Activated CD4-positive, alpha-beta memory T cell treated with anti-CD3 and anti-CD28 coated beads, Interleukin-2, amount 10 ng/mL, durations not matched to agents 7 days and 5 days (primary cell): ENCODE data around the gene RBBP8. TPM values are rescaled to one million over a fixed set of nuclear protein-coding genes. Genes with fewer than 3 reads are reported as not detected.
A peak's percentile ranks its signal among the peaks of the same experiment; 100 is the strongest.

Experiments used
- CTCF ChIA-PET: fragments of 350-600 bp; sonication (Branson Sonifier 250); formaldehyde crosslinking; loops from one replicate; lab custom pipeline; 2021; ENCODE audit warnings: antibody characterized with exemption, inconsistent platforms; lab: Charles Lee
- POLR2A ChIA-PET: fragments of 350-600 bp; sonication (Branson Sonifier 250); formaldehyde crosslinking; loops from one replicate; lab custom pipeline; 2021; ENCODE audit warnings: antibody characterized with exemption; lab: Charles Lee
- DNase-seq: peaks from one replicate; pipeline ENCODE4 v3.0.0-alpha.2; 2020
- H3K27ac Mint-ChIP-seq: one replicate; pipeline ENCODE4 v1.8.0; 2021; ENCODE audit warnings: mild to moderate bottlenecking, mixed read lengths
- H3K27me3 Mint-ChIP-seq: one replicate; pipeline ENCODE4 v1.8.0; 2021; ENCODE audit warnings: mixed read lengths
- H3K36me3 Mint-ChIP-seq: one replicate; pipeline ENCODE4 v1.8.0; 2021; ENCODE audit warnings: low read depth, mixed read lengths
- H3K4me1 Mint-ChIP-seq: one replicate; pipeline ENCODE4 v1.8.0; 2021; ENCODE audit warnings: mixed read lengths
- H3K4me3 Mint-ChIP-seq: one replicate; pipeline ENCODE4 v1.8.0; 2021; ENCODE audit warnings: mild to moderate bottlenecking, mixed read lengths
- H3K9me3 Mint-ChIP-seq: one replicate; pipeline ENCODE4 v1.8.0; 2021; ENCODE audit warnings: mixed read lengths
- total RNA-seq, 2 experiments: library from RNA; stranded (reverse); gene quantifications; one replicate each; pipeline ENCODE4 v1.2.3, GENCODE V29; 2021

RBBP8 gene
- total RNA-seq, 2 experiments from 2014 or later: 55.0 to 55.9 TPM

DNA sequence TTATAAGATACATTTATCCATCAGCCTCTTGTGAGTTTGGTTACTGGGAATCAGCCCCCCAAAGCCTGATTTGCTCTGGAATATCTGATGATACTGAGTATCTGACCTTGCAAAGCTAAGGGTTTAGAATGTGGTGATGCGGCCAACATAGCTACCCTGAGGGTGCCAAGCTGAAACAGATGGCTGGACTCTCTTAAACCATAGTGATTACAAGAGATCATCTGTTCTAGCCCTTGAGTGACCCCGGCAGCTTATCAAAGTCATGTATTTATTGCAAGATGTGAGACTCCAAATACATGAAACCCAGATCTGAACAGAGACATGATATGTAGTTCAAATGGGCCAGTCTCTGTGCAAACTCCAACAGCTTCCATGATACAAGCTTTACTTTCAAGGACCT is 124.0 kb downstream of the RBBP8 start:
- POLR2A ChIA-PET: interaction anchor here (1.2 kb wide), 1 partner anchor 16 kb away, joined by 3 read pairs; no protein-coding TSS in a partner anchor
- H3K36me3 Mint-ChIP-seq: no peaks in the 10 kb centered on the region

DNA sequence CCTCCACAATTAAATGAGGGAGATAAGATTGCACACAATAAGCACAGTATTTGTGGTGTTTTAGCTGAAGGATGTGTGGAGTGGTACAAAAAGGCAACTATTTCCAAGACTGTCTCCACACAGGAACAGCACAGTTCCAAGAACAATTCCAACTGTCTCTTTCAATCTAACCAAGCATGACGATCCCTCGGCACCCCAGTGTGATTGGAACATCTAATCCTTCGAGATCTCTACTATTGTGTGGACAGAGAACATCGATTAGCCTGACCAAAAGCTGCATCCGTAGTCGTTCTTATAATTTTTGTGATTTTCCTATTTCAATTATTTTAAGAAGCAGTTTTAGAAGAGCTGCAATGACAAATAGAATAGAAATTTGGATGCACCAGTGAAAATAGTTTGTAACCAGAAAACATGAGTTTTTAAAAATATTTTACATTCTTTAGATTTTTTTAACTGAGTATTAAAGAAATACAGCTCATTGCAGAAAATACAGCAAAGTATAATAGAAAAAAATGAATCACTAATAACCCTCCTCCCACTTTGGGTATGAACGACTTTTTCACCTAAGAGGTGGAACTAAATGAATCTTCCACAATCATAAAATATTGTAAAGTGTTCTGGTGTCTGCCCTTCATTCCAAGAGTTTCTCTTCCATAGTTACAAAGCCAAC is 125.8 kb downstream of the RBBP8 start:
- Mint-ChIP-seq H3K4me3 (no peak overlapping the region), H3K27ac (no peak overlapping the region), H3K27me3 (peaks cover 34% of the 10 kb centered on the region), H3K9me3 (peaks cover 7% of the 10 kb centered on the region), H3K4me1 (no peaks in the 10 kb centered on the region), H3K36me3 (peaks cover 6% of the 10 kb centered on the region)
- DNase-seq: no peak
- POLR2A ChIA-PET: no interaction called here
- CTCF ChIA-PET: no interaction called here

More for the DNA sequence above, 124.0 kb downstream of the RBBP8 start:
- CTCF ChIA-PET: no interaction called here
- H3K4me3 Mint-ChIP-seq: no peak overlapping the region
- H3K9me3 Mint-ChIP-seq: no peaks in the 10 kb centered on the region
- no peak overlapping the region for H3K27ac Mint-ChIP-seq
- no peak for DNase-seq
- H3K27me3 Mint-ChIP-seq: peaks cover 29% of the 10 kb centered on the region
- H3K4me1 Mint-ChIP-seq: no peaks in the 10 kb centered on the region

DNA sequence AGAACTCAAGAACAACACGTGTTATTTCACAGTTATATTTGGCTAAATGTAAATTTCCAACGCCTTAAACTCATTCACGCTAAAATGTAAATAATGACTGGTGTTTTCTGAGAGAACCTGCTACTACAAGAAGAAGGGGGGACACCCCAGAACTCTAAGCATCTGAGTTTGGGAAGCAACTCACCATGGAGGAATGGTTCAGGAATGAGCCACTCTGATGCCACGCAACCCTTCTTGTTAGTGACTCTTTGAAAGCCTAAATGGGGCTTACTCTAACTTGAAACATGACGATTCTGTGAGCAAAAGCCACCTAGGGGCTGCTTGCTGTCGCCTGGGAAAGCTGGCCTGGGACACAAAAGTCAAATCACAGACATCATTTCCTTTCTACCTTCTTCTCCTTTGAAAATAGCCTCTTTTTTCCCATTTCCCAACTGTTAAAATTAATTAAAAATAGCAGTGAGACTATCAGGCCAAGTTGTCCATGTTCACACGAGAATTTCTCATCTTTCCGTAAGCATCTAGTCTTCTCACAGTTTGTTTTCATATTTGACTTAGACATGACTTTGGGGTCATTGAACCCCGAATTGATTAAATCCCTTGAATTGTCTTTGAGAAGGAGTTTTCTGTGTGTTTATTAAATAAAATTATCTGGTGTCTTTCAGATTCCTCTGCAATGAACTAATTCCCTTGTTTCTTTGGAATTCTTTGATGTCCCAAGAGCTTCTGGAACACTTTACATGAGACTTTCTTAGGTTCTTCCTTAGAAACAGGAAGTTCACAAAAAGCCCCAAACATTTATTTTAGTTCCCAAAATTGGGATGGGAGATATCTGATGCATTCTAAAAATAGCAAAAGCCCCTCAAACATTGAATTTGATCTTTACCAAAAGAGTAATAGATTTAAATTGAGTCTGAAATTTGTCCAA is 126.7 kb downstream of the RBBP8 start:
- H3K4me3 Mint-ChIP-seq: no peak overlapping the region
- peaks cover 32% of the 10 kb centered on the region for H3K27me3 Mint-ChIP-seq
- H3K27ac Mint-ChIP-seq: no peak overlapping the region
- H3K9me3 Mint-ChIP-seq: peaks cover 7% of the 10 kb centered on the region
- H3K4me1 Mint-ChIP-seq: no peaks in the 10 kb centered on the region
- ChIA-PET CTCF (no interaction called here), POLR2A (no interaction called here)
- peaks cover 6% of the 10 kb centered on the region for H3K36me3 Mint-ChIP-seq
- no peak for DNase-seq

DNA sequence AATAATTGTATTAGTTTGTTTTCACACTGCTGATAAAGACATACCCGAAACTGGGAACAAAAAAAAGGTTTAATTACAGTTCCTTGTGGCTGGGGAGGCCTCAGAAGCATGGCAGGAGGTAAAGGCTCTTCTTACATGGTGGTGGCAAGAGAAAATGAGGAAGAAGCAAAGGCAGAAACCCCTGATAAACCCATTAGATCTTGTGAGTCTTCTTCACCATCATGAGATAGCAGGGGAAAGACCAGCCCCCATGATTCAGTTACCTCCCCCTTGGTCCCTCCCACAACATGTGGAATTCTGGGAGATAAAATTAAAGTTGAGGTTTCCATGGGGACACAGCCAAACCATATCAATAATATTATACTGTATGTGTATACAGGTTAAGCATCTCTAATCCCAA is 128.9 kb downstream of the RBBP8 start:
- no peak overlapping the region for H3K27ac Mint-ChIP-seq
- peaks cover under 1% of the 10 kb centered on the region for H3K4me1 Mint-ChIP-seq
- no peak overlapping the region for H3K4me3 Mint-ChIP-seq
- ChIA-PET POLR2A (no interaction called here), CTCF (no interaction called here)
- H3K36me3 Mint-ChIP-seq: peaks cover 9% of the 10 kb centered on the region
- peaks cover 7% of the 10 kb centered on the region for H3K9me3 Mint-ChIP-seq
- peaks cover 19% of the 10 kb centered on the region for H3K27me3 Mint-ChIP-seq
- DNase-seq: no peak

DNA sequence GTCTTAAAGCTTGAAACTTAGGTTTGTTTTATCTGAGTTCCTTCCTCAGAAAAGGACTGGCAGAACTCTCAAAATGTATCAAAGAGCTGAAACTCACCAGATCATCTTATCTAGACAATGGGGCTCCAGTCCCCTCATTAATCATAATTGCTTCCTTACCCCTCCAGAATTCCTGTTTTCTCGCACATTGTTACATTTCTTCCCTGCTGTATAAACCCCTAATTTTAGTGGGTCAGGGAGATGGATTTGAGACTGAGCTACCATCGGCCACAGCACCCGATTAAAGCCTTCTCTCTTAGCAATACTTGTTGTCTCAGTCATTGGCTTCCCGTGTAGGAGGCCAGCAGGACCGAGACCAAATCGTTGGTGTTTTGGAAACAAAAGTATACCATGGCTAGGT is 130.4 kb downstream of the RBBP8 start:
- Mint-ChIP-seq H3K4me3 (no peak overlapping the region), H3K27me3 (peaks cover 16% of the 10 kb centered on the region), H3K9me3 (peaks cover 12% of the 10 kb centered on the region), H3K27ac (no peak overlapping the region), H3K36me3 (peaks cover 12% of the 10 kb centered on the region), H3K4me1 (peaks cover 9% of the 10 kb centered on the region)
- ChIA-PET CTCF (no interaction called here), POLR2A (no interaction called here)
- no peak for DNase-seq

DNA sequence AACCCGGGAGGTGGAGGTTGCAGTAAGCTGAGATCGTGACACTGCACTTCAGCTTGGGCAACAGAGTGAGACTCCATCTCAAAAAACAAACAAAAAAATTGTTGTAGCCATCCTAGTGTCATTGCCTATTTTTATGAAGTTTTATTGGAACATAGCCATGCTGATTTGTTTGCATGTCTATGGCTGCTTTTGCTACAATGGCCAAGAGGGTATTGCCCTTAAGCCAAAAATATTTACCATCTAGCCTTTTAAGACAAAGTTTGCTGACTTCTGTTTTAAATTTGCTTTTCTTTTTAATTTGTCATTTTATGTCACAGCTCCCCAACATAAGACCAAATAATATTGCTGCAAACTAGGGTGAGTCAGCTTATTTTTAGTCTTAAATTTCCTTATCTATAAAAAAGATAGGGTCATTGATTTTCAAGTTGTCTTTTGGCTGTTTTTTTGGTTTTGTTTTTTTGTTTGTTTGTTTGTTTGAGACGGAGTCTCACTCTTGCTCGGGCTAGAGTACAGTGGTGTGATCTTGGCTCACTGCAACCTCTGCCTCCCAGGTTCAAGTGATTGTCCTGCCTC is 132.2 kb downstream of the RBBP8 start:
- ChIA-PET POLR2A (no interaction called here), CTCF (interaction anchor here (1.9 kb wide), 1 partner anchor 16 kb away, joined by 5 read pairs; no protein-coding TSS in a partner anchor)
- DNase-seq: no peak
- Mint-ChIP-seq H3K27me3 (peaks cover 5% of the 10 kb centered on the region), H3K4me1 (peaks cover 25% of the 10 kb centered on the region), H3K27ac (no peak overlapping the region), H3K4me3 (no peak overlapping the region), H3K36me3 (peaks cover 20% of the 10 kb centered on the region), H3K9me3 (peaks cover 14% of the 10 kb centered on the region)

DNA sequence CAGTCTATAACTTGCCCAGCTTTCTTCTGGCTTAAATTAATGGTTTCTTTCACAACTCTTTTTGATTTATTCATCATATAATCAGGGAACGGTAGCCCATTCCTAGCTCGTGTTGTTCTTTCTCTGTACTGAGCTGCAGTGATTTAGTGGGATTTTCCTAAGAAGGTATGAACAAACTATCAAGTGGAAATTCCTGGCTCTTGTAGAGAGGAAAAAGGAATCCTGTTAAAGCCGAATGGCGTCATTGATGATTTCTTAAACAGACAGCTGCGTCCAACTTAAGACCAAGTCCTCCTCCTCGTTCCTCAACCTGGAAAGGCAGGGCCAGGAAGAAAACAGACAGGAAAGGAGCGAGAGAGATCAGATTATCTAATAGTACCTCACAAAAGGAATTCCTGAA is 132.9 kb downstream of the RBBP8 start:
- Mint-ChIP-seq H3K9me3 (peaks cover 16% of the 10 kb centered on the region), H3K4me1 (peaks cover 32% of the 10 kb centered on the region), H3K4me3 (no peak overlapping the region), H3K36me3 (peaks cover 26% of the 10 kb centered on the region), H3K27ac (no peak overlapping the region), H3K27me3 (peaks cover 5% of the 10 kb centered on the region)
- CTCF ChIA-PET: interaction anchor here (1.1 to 1.9 kb wide), 2 partner anchors 11 to 16 kb away, joined by 3 to 5 read pairs; no protein-coding TSS in a partner anchor
- DNase-seq: no peak
- POLR2A ChIA-PET: no interaction called here

DNA sequence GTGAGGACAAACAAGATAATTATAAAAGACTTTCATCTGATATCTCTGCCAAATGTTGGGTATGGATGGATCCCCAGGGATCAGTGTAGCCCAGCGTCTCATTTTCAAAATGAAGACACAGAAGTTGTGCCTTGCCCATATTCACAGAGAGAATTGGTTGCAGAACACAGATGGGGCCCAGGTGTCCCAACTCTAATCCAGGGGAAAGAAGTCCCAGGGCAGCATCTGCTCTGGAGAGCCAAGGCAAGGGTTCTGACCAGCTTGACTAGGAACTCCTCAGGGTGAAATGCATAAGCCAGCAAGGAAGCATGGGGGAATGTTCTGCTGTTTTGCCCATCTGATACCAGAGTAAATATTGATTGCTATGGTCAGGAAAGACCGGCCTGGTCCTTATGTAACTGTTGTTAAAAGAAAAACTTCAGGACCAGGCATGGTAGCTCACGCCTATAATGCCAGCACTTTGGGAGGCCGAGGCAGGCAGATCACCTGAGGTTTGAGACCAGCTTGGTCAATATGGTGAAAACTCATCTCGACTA is 133.4 kb downstream of the RBBP8 start:
- POLR2A ChIA-PET: no interaction called here

DNA sequence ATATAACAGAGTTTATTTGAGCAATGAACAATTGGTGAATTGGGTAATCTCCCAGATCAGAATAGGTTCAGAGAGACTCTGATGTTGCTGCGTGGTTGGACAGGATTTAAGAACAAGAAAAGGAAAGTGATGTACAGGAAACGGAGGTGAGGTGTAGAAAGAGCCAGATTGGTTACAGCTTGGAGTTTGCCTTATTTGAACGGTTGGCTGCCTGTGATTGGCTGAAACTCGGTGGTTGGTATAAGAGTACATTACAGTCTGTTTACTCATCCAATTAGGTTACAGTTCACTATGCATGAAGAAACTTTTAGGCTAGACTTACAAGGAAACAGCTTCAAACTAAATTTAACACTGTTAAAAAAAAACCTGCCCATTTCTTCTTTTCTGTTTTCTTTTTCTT is 134.1 kb downstream of the RBBP8 start:
- POLR2A ChIA-PET: no interaction called here
- peaks cover 44% of the 10 kb centered on the region for H3K4me1 Mint-ChIP-seq
- peaks cover 16% of the 10 kb centered on the region for H3K9me3 Mint-ChIP-seq
- peaks cover 26% of the 10 kb centered on the region for H3K36me3 Mint-ChIP-seq
- no peak overlapping the region for H3K27ac Mint-ChIP-seq
- no peak for DNase-seq
- peaks cover 5% of the 10 kb centered on the region for H3K27me3 Mint-ChIP-seq
- CTCF ChIA-PET: interaction anchor here (0.6 to 1.3 kb wide), 2 partner anchors 63 to 256 kb away, joined by 3 read pairs; no protein-coding TSS in a partner anchor
- H3K4me3 Mint-ChIP-seq: no peak overlapping the region

More for the DNA sequence above, 133.4 kb downstream of the RBBP8 start:
- CTCF ChIA-PET: interaction anchor here (1.1 to 1.9 kb wide), 2 partner anchors 11 to 17 kb away, joined by 3 to 5 read pairs; no protein-coding TSS in a partner anchor
- Mint-ChIP-seq H3K4me3 (no peak overlapping the region), H3K4me1 (peaks cover 37% of the 10 kb centered on the region), H3K36me3 (peaks cover 26% of the 10 kb centered on the region), H3K9me3 (peaks cover 16% of the 10 kb centered on the region), H3K27me3 (peaks cover 5% of the 10 kb centered on the region), H3K27ac (no peak overlapping the region)
- DNase-seq: no peak

DNA sequence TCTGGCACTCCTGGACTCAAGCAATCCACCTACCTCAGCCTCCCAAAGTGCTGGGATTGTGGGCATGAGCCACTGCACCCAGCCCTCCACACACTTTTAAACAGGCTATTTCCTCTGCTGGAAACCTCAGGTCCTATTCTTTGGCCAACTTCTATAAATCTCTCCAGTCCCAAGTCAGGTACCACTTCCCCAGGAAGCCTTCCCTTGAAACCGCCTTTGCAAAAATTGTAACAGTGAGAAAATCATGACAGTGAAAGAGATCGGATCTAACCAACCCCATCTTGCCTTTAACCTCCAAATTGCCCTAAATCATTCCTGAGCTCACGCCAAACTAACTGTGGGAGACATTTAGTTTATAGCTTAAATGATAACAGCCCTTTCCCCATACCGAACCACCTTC is 134.9 kb downstream of the RBBP8 start:
- H3K4me1 Mint-ChIP-seq: peaks cover 51% of the 10 kb centered on the region
- CTCF ChIA-PET: interaction anchor here (1.3 kb wide), 1 partner anchor 63 kb away, joined by 3 read pairs; no protein-coding TSS in a partner anchor

DNA sequence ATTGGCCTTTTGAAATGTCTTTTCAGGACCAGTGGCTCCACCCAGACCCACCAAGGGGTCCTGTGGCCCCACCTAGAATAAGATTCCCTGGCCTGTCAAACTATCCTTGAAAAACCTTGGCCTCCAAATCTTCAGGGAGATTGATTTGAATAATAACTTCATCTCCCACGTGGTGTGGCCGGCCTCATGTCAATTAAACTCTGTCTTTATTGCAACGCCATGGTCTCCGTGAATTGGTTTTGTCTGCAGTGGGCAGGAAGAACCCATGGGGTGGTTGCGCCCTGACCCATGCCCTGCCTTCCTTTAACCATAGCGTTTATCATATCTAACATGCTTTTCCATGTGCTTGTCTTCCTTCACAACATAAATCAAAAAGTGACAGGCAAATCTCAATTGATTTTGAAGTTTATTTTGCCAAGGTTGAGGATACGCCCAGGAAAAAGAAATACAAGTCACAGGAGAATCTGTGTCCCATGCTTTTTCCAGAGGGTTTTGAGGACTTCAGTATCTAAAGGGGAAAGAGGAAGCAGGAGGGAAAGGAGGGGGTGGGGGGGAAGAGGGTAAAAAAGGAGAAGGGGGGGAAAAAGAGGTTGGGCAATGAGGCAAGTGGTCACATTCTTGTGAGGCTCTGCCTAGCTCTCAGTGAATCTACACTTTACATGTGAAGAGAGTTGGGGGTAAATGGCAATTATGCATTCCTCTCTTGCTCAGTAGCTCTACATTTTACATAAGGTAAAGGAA is 135.6 kb downstream of the RBBP8 start:
- H3K9me3 Mint-ChIP-seq: peaks cover 9% of the 10 kb centered on the region
- H3K4me1 Mint-ChIP-seq: peaks cover 55% of the 10 kb centered on the region
- CTCF ChIA-PET: interaction anchor here (0.7 to 1.3 kb wide), 3 partner anchors 60 to 200 kb away, joined by 3 to 4 read pairs (median 3); no protein-coding TSS in a partner anchor
- no peak overlapping the region for H3K4me3 Mint-ChIP-seq
- H3K27ac Mint-ChIP-seq: no peak overlapping the region
- DNase-seq: no peak
- POLR2A ChIA-PET: no interaction called here
- H3K27me3 Mint-ChIP-seq: no peaks in the 10 kb centered on the region
- H3K36me3 Mint-ChIP-seq: peaks cover 20% of the 10 kb centered on the region

More for the DNA sequence above, 134.9 kb downstream of the RBBP8 start:
- Mint-ChIP-seq H3K27me3 (peaks cover 5% of the 10 kb centered on the region), H3K27ac (no peak overlapping the region), H3K9me3 (peaks cover 16% of the 10 kb centered on the region), H3K4me3 (no peak overlapping the region), H3K36me3 (peaks cover 26% of the 10 kb centered on the region)
- no peak for DNase-seq
- POLR2A ChIA-PET: no interaction called here

DNA sequence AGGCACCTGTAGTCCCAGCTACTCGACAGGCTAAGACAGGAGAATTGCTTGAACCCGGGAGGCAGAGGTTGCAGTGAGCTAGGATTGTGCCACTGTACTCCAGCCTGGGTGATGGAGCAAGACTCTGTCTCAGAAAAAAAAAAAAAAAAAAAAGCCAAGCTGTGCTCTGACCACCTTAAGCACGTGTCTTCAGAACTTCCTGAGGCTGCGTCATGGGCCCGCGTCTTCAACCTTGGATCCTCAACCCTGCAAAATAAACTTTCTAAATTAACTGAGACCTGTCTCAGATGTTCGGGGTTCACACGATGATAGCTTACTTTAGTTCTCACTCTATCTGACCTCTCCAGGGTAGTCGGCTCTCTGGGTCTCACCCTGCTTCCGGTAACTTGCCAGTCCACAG is 136.4 kb downstream of the RBBP8 start:
- H3K4me1 Mint-ChIP-seq: peaks cover 60% of the 10 kb centered on the region
- POLR2A ChIA-PET: interaction anchor here (1.2 kb wide), 1 partner anchor 136 kb away, joined by 4 read pairs; the partner anchor contains the start of gene RBBP8
- no peak overlapping the region for H3K4me3 Mint-ChIP-seq
- H3K9me3 Mint-ChIP-seq: peaks cover 9% of the 10 kb centered on the region
- CTCF ChIA-PET: interaction anchor here (0.7 kb wide), 2 partner anchors 60 to 199 kb away, joined by 3 to 4 read pairs; no protein-coding TSS in a partner anchor
- H3K27me3 Mint-ChIP-seq: no peaks in the 10 kb centered on the region
- H3K27ac Mint-ChIP-seq: peak overlapping the region; percentile 65
- peak; percentile 47 for DNase-seq
- H3K36me3 Mint-ChIP-seq: peaks cover 20% of the 10 kb centered on the region
